Nephron progenitor cell (in vitro differentiated cells): ENCODE data around the gene EPN1.
A peak's percentile ranks its signal among the peaks of the same experiment; 100 is the strongest.

ENCODE experiments used
- DNase-seq: peaks from one replicate; pipeline ENCODE4 v3.0.0; 2021
- H3K27ac Mint-ChIP-seq: 2 replicates; pipeline ENCODE4 v1.8.0; 2021; ENCODE audit warnings: mild to moderate bottlenecking, moderate library complexity, mixed read lengths
- H3K27me3 Mint-ChIP-seq: 2 replicates; pipeline ENCODE4 v1.8.0; 2021; ENCODE audit warnings: mild to moderate bottlenecking, low read depth, mixed read lengths; ENCODE audit not compliant: poor library complexity
- H3K36me3 Mint-ChIP-seq: 2 replicates; pipeline ENCODE4 v1.8.0; 2021; ENCODE audit warnings: low read depth, mixed read lengths
- H3K4me1 Mint-ChIP-seq: 2 replicates; pipeline ENCODE4 v1.8.0; 2021; ENCODE audit warnings: mixed read lengths
- H3K4me3 Mint-ChIP-seq: 2 replicates; pipeline ENCODE4 v1.8.0; 2021; ENCODE audit warnings: mild to moderate bottlenecking, moderate library complexity, mixed read lengths
- H3K9me3 Mint-ChIP-seq: 2 replicates; pipeline ENCODE4 v1.8.0; 2021; ENCODE audit warnings: mild to moderate bottlenecking, moderate library complexity, mixed read lengths
- TF ChIP-seq, protein P1 (sequence below): fragments of 200-600 bp; sonication (generic); IDR thresholded peaks from 2 replicates; pipeline ENCODE4 v1.5.0; 2021; ENCODE audit warnings: antibody characterized with exemption

The EPN1 gene

DNA sequence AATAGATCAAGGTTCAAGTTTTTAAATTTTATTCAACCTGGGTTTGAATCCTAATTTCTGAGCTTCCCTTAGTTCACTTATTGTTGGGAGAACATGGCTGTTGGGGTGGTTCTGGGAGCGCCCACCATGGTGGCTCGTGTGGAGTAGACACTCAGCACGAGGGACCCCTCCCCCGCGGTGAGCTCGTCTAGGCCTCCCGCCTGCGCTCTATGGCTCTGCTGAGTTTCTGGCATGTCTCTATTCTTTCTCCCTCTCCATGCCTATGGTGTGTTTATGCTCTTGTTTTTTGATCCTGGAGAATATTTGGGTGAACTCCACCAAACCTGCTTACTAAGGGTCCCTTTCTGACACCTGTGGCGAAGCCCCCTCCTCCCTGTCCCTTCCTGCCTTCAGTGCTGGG is 1.6 kb upstream of the EPN1 start:
- Mint-ChIP-seq H3K4me1 (peaks cover 62% of the 10 kb centered on the region), H3K4me3 (peak overlapping the region; percentile 58), H3K27ac (peak overlapping the region; percentile 92), H3K9me3 (no peaks in the 10 kb centered on the region), H3K27me3 (peaks cover 3% of the 10 kb centered on the region), H3K36me3 (peaks cover 33% of the 10 kb centered on the region)
- TF ChIP-seq, protein P1, sequence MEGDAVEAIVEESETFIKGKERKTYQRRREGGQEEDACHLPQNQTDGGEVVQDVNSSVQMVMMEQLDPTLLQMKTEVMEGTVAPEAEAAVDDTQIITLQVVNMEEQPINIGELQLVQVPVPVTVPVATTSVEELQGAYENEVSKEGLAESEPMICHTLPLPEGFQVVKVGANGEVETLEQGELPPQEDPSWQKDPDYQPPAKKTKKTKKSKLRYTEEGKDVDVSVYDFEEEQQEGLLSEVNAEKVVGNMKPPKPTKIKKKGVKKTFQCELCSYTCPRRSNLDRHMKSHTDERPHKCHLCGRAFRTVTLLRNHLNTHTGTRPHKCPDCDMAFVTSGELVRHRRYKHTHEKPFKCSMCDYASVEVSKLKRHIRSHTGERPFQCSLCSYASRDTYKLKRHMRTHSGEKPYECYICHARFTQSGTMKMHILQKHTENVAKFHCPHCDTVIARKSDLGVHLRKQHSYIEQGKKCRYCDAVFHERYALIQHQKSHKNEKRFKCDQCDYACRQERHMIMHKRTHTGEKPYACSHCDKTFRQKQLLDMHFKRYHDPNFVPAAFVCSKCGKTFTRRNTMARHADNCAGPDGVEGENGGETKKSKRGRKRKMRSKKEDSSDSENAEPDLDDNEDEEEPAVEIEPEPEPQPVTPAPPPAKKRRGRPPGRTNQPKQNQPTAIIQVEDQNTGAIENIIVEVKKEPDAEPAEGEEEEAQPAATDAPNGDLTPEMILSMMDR = no peak
- DNase-seq = no peak

DNA sequence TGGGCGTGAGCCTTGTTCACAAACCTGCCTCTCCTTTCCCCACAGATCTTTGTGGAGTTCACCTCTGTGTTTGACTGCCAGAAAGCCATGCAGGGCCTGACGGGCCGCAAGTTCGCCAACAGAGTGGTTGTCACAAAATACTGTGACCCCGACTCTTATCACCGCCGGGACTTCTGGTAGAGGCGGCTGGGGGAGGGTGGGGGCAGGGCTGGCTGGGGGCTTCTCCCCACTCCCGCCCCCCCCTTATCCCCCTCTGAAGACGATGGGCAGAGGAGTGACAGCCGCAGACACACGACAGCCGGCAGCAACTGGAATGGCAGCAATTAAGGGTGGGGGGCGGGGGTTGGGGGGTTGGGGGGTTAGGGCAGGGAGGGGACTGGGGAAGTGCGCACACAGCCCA is 1.1 kb upstream of the EPN1 start:
- Mint-ChIP-seq H3K27ac (peak overlapping the region; percentile 92), H3K4me1 (peaks cover 62% of the 10 kb centered on the region)
- no peak for DNase-seq

GRCh38 chr19:55674459-55674840 is 576 bp upstream of the EPN1 start:
- peak overlapping the region; percentile 82 for H3K4me3 Mint-ChIP-seq
- TF ChIP-seq, protein P1 = no peak
- H3K27ac Mint-ChIP-seq = peak overlapping the region; percentile 98
- peak; percentile 19 for DNase-seq
- peaks cover 3% of the 10 kb centered on the region for H3K27me3 Mint-ChIP-seq
- peaks cover 62% of the 10 kb centered on the region for H3K4me1 Mint-ChIP-seq
- H3K9me3 Mint-ChIP-seq = no peaks in the 10 kb centered on the region
- peaks cover 42% of the 10 kb centered on the region for H3K36me3 Mint-ChIP-seq

More for the DNA sequence above, 1.1 kb upstream of the EPN1 start:
- H3K9me3 Mint-ChIP-seq = no peaks in the 10 kb centered on the region
- peak overlapping the region; percentile 58 for H3K4me3 Mint-ChIP-seq
- peaks cover 37% of the 10 kb centered on the region for H3K36me3 Mint-ChIP-seq
- TF ChIP-seq, protein P1 = no peak
- H3K27me3 Mint-ChIP-seq = peaks cover 3% of the 10 kb centered on the region

- H3K4me3 Mint-ChIP-seq = peak overlapping the region; percentile 98
- peaks cover 45% of the 10 kb centered on the region for H3K36me3 Mint-ChIP-seq
- no peak for DNase-seq
- TF ChIP-seq, protein P1 = no peak
- H3K27ac Mint-ChIP-seq = peak overlapping the region; percentile 97
- no peaks in the 10 kb centered on the region for H3K9me3 Mint-ChIP-seq
- H3K27me3 Mint-ChIP-seq = peaks cover 3% of the 10 kb centered on the region
- H3K4me1 Mint-ChIP-seq = peaks cover 57% of the 10 kb centered on the region
Observed at GRCh38 chr19:55675661-55676354, 782 bp downstream of the EPN1 start.

GRCh38 chr19:55676383-55676782 is 1.4 kb downstream of the EPN1 start:
- H3K36me3 Mint-ChIP-seq = peaks cover 39% of the 10 kb centered on the region
- peak overlapping the region; percentile 98 for H3K4me3 Mint-ChIP-seq
- H3K27me3 Mint-ChIP-seq = peaks cover 1% of the 10 kb centered on the region
- TF ChIP-seq, protein P1 = no peak
- H3K4me1 Mint-ChIP-seq = peaks cover 51% of the 10 kb centered on the region
- no peak for DNase-seq
- H3K27ac Mint-ChIP-seq = peak overlapping the region; percentile 16
- H3K9me3 Mint-ChIP-seq = no peaks in the 10 kb centered on the region
